ENCODE measurements around the gene CDK15.
A peak's percentile ranks its signal among the peaks of the same experiment; 100 is the strongest.

The CDK15 gene

DNA sequence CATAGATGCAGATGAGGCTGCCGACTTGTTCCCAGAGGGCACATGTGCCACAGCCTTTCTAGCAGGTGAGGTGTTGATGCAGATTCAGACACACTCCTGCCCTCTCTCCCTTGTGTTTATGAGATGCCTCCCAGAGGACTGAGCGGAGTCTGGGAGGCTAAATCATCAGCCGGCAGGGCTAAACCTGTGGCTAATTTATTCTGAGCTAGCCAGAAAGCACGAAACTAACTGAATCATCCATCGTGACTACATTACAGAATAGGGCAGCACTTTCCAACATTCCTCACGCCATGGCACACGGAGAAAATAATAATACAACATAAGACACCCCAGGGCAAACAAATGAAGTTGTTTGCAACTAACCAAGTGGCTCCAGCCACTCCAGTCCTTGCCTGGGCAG, 125.6 kb downstream of the CDK15 start:
- peaks cover 3% of the 10 kb centered on the region for H3K36me3 ChIP-seq (ENCODE audit: control insufficient read depth, insufficient read depth, low read length)
- H3K27me3 ChIP-seq (ENCODE audit: control insufficient read depth, insufficient read depth, low read length): no peaks in the 10 kb centered on the region
- H3K9ac ChIP-seq (ENCODE audit: low read depth, low read length): no peak overlapping the region
- H3K4me1 ChIP-seq (ENCODE audit: control insufficient read depth, insufficient read depth, low read length): peaks cover 11% of the 10 kb centered on the region
- H3K4me3 ChIP-seq (ENCODE audit: low read depth, low read length): no peak overlapping the region
- no peaks in the 10 kb centered on the region for H3K9me3 ChIP-seq (ENCODE audit: control insufficient read depth, insufficient read depth, low read length)

DNA sequence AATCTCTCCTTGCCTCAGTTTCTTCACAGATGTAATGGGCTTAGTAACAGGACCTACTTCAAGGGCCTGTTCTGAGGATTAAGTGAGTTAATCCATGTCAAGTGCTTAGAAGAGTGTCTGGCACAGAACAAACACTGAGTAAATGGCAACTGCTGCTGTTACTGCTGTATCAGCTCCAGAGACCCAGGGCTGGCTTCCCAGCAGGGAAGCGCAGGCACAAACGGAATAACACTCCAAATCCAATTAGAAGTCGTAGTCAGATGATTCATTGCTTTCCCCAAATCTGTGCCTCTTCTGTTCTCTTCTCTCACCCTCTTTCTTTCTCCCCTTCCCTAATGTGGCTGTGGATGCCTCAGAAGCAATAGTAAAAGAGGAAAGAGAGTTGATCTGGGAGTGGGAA, 126.2 kb downstream of the CDK15 start:
- peaks cover 11% of the 10 kb centered on the region for H3K4me1 ChIP-seq (ENCODE audit: control insufficient read depth, insufficient read depth, low read length)

DNA sequence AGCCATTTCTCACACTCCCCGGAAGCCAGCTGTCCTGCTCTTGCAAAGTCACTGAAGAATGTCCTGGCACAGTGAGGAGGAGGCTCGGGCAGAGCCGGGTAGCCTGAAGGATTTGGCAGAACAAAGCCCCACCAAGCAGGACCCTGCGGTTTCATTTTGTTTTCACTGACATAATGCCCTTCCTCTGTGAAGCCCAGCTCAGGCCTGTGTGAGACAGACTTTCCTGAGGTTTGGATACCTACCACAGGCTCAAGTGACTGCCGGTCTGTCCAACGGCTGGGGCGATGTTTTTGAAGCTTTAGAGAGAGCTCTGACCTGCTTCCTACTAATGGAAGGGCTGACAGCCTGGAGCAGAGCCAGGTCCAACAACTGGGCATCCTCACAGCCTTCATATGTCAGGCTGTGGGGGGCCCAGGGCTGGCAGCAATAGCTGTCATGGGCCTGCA, 127.5 kb downstream of the CDK15 start:
- H3K27me3 ChIP-seq (ENCODE audit: control insufficient read depth, insufficient read depth, low read length): no peaks in the 10 kb centered on the region
- peaks cover 3% of the 10 kb centered on the region for H3K36me3 ChIP-seq (ENCODE audit: control insufficient read depth, insufficient read depth, low read length)
- H3K9me3 ChIP-seq (ENCODE audit: control insufficient read depth, insufficient read depth, low read length): no peaks in the 10 kb centered on the region
- no peak overlapping the region for H3K4me3 ChIP-seq (ENCODE audit: low read depth, low read length)
- no peak overlapping the region for H3K9ac ChIP-seq (ENCODE audit: low read depth, low read length)
- peaks cover 16% of the 10 kb centered on the region for H3K4me1 ChIP-seq (ENCODE audit: control insufficient read depth, insufficient read depth, low read length)

More for the DNA sequence above, 126.2 kb downstream of the CDK15 start:
- no peaks in the 10 kb centered on the region for H3K27me3 ChIP-seq (ENCODE audit: control insufficient read depth, insufficient read depth, low read length)
- no peaks in the 10 kb centered on the region for H3K9me3 ChIP-seq (ENCODE audit: control insufficient read depth, insufficient read depth, low read length)
- H3K36me3 ChIP-seq (ENCODE audit: control insufficient read depth, insufficient read depth, low read length): peaks cover 3% of the 10 kb centered on the region
- H3K9ac ChIP-seq (ENCODE audit: low read depth, low read length): peak overlapping the region; percentile 47
- no peak overlapping the region for H3K4me3 ChIP-seq (ENCODE audit: low read depth, low read length)

GRCh38 chr2:201936817-201937216, 130.5 kb downstream of the CDK15 start:
- H3K4me1 ChIP-seq (ENCODE audit: control insufficient read depth, insufficient read depth, low read length): peaks cover 9% of the 10 kb centered on the region
- no peaks in the 10 kb centered on the region for H3K9me3 ChIP-seq (ENCODE audit: control insufficient read depth, insufficient read depth, low read length)
- H3K9ac ChIP-seq (ENCODE audit: low read depth, low read length): no peak overlapping the region
- no peak overlapping the region for H3K4me3 ChIP-seq (ENCODE audit: low read depth, low read length)
- H3K27me3 ChIP-seq (ENCODE audit: control insufficient read depth, insufficient read depth, low read length): no peaks in the 10 kb centered on the region
- peaks cover 3% of the 10 kb centered on the region for H3K36me3 ChIP-seq (ENCODE audit: control insufficient read depth, insufficient read depth, low read length)

GRCh38 chr2:201937343-201937742, 131.0 kb downstream of the CDK15 start:
- Histone ChIP-seq H3K9me3 (ENCODE audit: control insufficient read depth, insufficient read depth, low read length) (no peaks in the 10 kb centered on the region), H3K36me3 (ENCODE audit: control insufficient read depth, insufficient read depth, low read length) (peaks cover 3% of the 10 kb centered on the region), H3K9ac (ENCODE audit: low read depth, low read length) (no peak overlapping the region), H3K27me3 (ENCODE audit: control insufficient read depth, insufficient read depth, low read length) (no peaks in the 10 kb centered on the region), H3K4me3 (ENCODE audit: low read depth, low read length) (no peak overlapping the region), H3K4me1 (ENCODE audit: control insufficient read depth, insufficient read depth, low read length) (peaks cover 9% of the 10 kb centered on the region)

GRCh38 chr2:201938156-201938775, 131.9 kb downstream of the CDK15 start:
- Histone ChIP-seq H3K9me3 (ENCODE audit: control insufficient read depth, insufficient read depth, low read length) (no peaks in the 10 kb centered on the region), H3K36me3 (ENCODE audit: control insufficient read depth, insufficient read depth, low read length) (peaks cover 3% of the 10 kb centered on the region), H3K27me3 (ENCODE audit: control insufficient read depth, insufficient read depth, low read length) (no peaks in the 10 kb centered on the region), H3K4me3 (ENCODE audit: low read depth, low read length) (no peak overlapping the region), H3K9ac (ENCODE audit: low read depth, low read length) (no peak overlapping the region), H3K4me1 (ENCODE audit: control insufficient read depth, insufficient read depth, low read length) (peaks cover 6% of the 10 kb centered on the region)

DNA sequence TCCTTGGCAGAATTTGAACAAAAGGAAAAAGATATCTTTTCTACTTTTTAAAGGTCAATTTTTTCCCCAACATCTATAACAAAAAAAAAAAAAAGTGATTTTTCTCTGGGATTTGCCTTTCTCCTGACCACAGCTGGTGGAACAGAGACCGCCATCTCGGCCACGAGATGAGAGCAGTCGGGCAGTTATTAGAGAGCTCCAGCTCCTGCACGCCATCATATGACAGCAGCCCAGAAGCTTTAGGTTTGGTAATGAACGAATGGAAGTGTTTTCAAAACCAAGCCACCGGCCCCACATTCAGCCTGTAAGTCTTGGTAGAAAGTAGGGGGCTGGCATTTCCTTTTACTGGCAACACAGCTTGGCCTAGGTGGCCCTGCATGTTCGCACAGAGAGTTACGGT, 132.4 kb downstream of the CDK15 start:
- H3K27me3 ChIP-seq (ENCODE audit: control insufficient read depth, insufficient read depth, low read length): no peaks in the 10 kb centered on the region

GRCh38 chr2:201939453-201939941, 133.2 kb downstream of the CDK15 start:
- Histone ChIP-seq H3K4me1 (ENCODE audit: control insufficient read depth, insufficient read depth, low read length) (peaks cover 6% of the 10 kb centered on the region), H3K9me3 (ENCODE audit: control insufficient read depth, insufficient read depth, low read length) (no peaks in the 10 kb centered on the region), H3K4me3 (ENCODE audit: low read depth, low read length) (no peak overlapping the region), H3K36me3 (ENCODE audit: control insufficient read depth, insufficient read depth, low read length) (peaks cover 3% of the 10 kb centered on the region), H3K9ac (ENCODE audit: low read depth, low read length) (no peak overlapping the region), H3K27me3 (ENCODE audit: control insufficient read depth, insufficient read depth, low read length) (no peaks in the 10 kb centered on the region)

More for the DNA sequence above, 132.4 kb downstream of the CDK15 start:
- peaks cover 6% of the 10 kb centered on the region for H3K4me1 ChIP-seq (ENCODE audit: control insufficient read depth, insufficient read depth, low read length)
- no peak overlapping the region for H3K4me3 ChIP-seq (ENCODE audit: low read depth, low read length)
- H3K36me3 ChIP-seq (ENCODE audit: control insufficient read depth, insufficient read depth, low read length): peaks cover 3% of the 10 kb centered on the region
- no peaks in the 10 kb centered on the region for H3K9me3 ChIP-seq (ENCODE audit: control insufficient read depth, insufficient read depth, low read length)
- no peak overlapping the region for H3K9ac ChIP-seq (ENCODE audit: low read depth, low read length)

DNA sequence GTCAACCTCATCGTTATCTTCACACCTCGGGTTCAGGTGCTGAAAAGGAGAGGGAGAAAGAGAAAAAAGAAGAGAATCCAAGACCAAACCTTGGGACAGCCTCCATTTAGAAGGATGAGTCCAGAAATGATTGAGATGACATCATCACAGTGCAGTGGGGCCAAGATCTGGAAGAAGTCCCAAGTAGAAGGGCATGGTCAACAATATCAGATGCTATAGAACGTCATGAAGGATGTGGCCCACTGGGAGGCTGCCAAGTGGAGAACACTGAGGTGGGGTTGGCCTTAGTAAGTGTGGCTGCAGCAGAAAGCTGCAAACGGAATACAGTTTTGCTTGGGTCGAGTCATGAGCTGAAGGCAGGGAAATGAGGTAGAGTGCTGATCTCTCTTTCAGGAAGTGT, 136.2 kb downstream of the CDK15 start:
- H3K4me1 ChIP-seq (ENCODE audit: control insufficient read depth, insufficient read depth, low read length): peaks cover 6% of the 10 kb centered on the region
- H3K4me3 ChIP-seq (ENCODE audit: low read depth, low read length): no peak overlapping the region
- H3K36me3 ChIP-seq (ENCODE audit: control insufficient read depth, insufficient read depth, low read length): no peaks in the 10 kb centered on the region
- H3K9me3 ChIP-seq (ENCODE audit: control insufficient read depth, insufficient read depth, low read length): no peaks in the 10 kb centered on the region
- H3K27me3 ChIP-seq (ENCODE audit: control insufficient read depth, insufficient read depth, low read length): no peaks in the 10 kb centered on the region
- H3K9ac ChIP-seq (ENCODE audit: low read depth, low read length): no peak overlapping the region

Data from iPS-15b (cell line).